Measurements from ENCODE around the gene ABHD17C. TPM values are rescaled to one million over a fixed set of nuclear protein-coding genes. Genes with fewer than 3 reads are reported as not detected.

Gene ABHD17C
- total RNA-seq, 4 donors from 2014 or later = 7.3 to 9.5 (median 8.4) TPM

DNA sequence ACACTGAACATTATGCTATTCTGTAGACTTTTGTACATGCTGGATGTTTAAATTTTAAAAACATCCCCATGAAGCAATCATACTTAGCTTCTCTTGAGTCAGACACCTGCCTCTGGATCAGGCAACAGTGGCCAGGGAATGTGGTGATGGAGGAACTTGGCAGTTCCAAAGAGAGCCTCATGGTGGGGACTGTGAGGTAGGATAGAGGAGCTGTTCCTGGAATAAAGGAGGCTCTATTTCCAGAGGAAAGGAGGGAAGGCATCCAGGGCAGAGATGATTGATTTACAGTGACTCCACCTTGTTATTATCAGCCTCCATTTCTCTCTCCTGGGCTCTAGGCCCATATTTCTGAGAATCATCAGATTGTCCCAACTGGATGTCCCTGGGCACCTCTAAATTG is 35.0 kb upstream of the ABHD17C start:
- intact Hi-C loops (cut with DNase I) = no loop called here
- H3K4me1 ChIP-seq = peaks cover 0 to 4% of the 10 kb centered on the region in 2 donors
- H3K36me3 ChIP-seq = no peaks in the 10 kb centered on the region
- no peak overlapping the region for H3K27ac ChIP-seq
- TF ChIP-seq CTCF (IDR thresholded peaks at IDR 0.05) (peak in 4 of 6 experiments; percentile 10 to 45 (median 34)), POLR2A (IDR thresholded peaks at IDR 0.05) (no peak)
- DNase-seq = peak; percentile 24 to 29
- no peaks in the 10 kb centered on the region for H3K9me3 ChIP-seq
- no peak overlapping the region for H3K4me3 ChIP-seq (replicated peaks in 1 of 3)
- H3K27me3 ChIP-seq = no peaks in the 10 kb centered on the region

DNA sequence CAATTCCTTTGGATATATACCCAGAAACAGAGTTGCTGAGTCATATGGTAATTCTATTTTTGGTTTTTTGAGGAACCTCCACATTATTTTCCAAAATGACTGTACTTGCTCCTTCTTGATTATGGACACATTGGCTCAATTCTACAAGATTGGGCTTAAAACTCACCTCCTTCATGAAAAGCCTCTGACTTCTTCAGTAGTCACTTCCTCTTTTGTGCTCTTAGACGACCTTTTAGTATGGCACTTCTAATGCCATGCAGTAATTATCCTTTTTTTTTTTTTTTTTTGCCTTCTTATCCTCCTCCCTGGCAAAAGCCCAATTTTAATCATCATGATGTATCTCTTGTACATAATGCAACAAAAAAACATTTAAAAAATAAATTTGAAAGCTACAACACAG is 33.0 kb upstream of the ABHD17C start:
- H3K9me3 ChIP-seq = no peaks in the 10 kb centered on the region
- H3K36me3 ChIP-seq = no peaks in the 10 kb centered on the region
- no peak overlapping the region for H3K27ac ChIP-seq
- peaks cover 0 to 4% of the 10 kb centered on the region in 2 donors for H3K4me1 ChIP-seq
- no peak for DNase-seq
- WGBS, 2 donors = 54 to 75% methylated on average over 1 of the region's 1 CpG
- H3K4me3 ChIP-seq (replicated peaks in 1 of 3) = no peak overlapping the region
- no peaks in the 10 kb centered on the region for H3K27me3 ChIP-seq
- intact Hi-C loops (cut with DNase I) = no loop called here
- TF ChIP-seq CTCF (IDR thresholded peaks at IDR 0.05) (no peak), POLR2A (IDR thresholded peaks at IDR 0.05) (no peak)

- intact Hi-C loops (cut with DNase I) = no loop called here
- H3K27me3 ChIP-seq = no peaks in the 10 kb centered on the region
- H3K4me1 ChIP-seq = peaks cover 0 to 4% of the 10 kb centered on the region in 2 donors
- peak in 1 of 2 donors; percentile 3 for DNase-seq
- H3K4me3 ChIP-seq (replicated peaks in 1 of 3) = no peak overlapping the region
- 78 to 84% methylated on average over 7 of the region's 7 CpGs for WGBS, 2 donors
- H3K27ac ChIP-seq = no peak overlapping the region
- H3K36me3 ChIP-seq = no peaks in the 10 kb centered on the region
- H3K9me3 ChIP-seq = no peaks in the 10 kb centered on the region
- no peak for TF ChIP-seq CTCF (IDR thresholded peaks at IDR 0.05)
- TF ChIP-seq POLR2A (IDR thresholded peaks at IDR 0.05) = no peak
Measured at GRCh38 chr15:80662757-80663553, 32.2 kb upstream of the ABHD17C start.

DNA sequence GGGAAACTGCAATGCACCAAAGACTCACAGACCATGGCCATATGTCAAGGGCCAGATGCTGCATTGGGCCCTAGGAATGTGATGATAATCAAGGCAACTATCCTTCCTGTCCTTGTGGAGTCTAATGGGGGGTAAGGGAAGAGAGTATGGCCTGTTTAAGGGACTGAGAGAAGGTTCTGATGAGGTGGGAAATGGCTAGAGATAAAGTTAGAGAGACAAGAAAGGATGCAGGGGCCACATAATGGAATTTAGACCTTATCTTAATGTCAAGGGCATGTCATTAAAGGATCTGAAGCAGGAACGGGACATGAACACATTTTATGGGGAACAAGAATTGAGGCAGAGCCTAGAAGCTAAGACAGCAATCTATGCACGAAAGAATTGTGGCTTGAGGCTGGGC is 30.0 kb upstream of the ABHD17C start:
- DNase-seq = no peak
- no peaks in the 10 kb centered on the region for H3K36me3 ChIP-seq
- no peaks in the 10 kb centered on the region for H3K27me3 ChIP-seq
- H3K9me3 ChIP-seq = no peaks in the 10 kb centered on the region
- intact Hi-C loops (cut with DNase I) = no loop called here
- TF ChIP-seq POLR2A (IDR thresholded peaks at IDR 0.05) (no peak), CTCF (IDR thresholded peaks at IDR 0.05) (no peak)
- H3K27ac ChIP-seq = no peak overlapping the region
- WGBS, 2 donors = 89% methylated on average over 2 of the region's 2 CpGs
- no peak overlapping the region for H3K4me3 ChIP-seq (replicated peaks in 1 of 3)
- peaks cover 0 to 7% of the 10 kb centered on the region in 2 donors for H3K4me1 ChIP-seq

DNA sequence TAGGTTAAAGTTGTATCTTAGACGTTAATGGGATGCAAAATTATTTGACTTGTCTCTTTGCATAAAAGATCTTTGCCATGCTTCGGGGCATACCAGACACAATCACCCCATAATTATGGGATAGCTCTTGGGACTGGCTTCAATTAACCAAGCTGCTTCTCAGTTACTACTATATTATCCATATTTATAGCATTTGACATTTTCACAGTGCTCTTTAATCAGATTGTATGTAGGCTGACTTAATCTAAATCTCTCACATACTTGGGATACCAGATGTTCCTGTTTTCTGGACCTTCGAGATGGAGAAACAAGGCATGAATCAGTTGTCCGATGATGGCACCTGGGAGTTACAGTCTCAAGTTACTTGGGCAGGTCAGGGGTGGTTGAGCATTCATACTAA is 27.2 kb upstream of the ABHD17C start:
- WGBS, 2 donors = 88 to 91% methylated on average over 4 of the region's 4 CpGs
- H3K4me3 ChIP-seq (replicated peaks in 1 of 3) = no peak overlapping the region

More for the DNA sequence above, 27.2 kb upstream of the ABHD17C start:
- Histone ChIP-seq H3K9me3 (no peaks in the 10 kb centered on the region), H3K4me1 (peaks cover 0 to 13% of the 10 kb centered on the region in 2 donors), H3K36me3 (no peaks in the 10 kb centered on the region), H3K27me3 (no peaks in the 10 kb centered on the region), H3K27ac (no peak overlapping the region)
- no peak for TF ChIP-seq POLR2A (IDR thresholded peaks at IDR 0.05)
- TF ChIP-seq CTCF (IDR thresholded peaks at IDR 0.05) = no peak
- intact Hi-C loops (cut with DNase I) = no loop called here
- DNase-seq = no peak

Data from thyroid gland (tissue), 4 donors.